ENCODE results near the gene APOM.
A peak's percentile ranks its signal among the peaks of the same experiment; 100 is the strongest.

APOM gene

DNA sequence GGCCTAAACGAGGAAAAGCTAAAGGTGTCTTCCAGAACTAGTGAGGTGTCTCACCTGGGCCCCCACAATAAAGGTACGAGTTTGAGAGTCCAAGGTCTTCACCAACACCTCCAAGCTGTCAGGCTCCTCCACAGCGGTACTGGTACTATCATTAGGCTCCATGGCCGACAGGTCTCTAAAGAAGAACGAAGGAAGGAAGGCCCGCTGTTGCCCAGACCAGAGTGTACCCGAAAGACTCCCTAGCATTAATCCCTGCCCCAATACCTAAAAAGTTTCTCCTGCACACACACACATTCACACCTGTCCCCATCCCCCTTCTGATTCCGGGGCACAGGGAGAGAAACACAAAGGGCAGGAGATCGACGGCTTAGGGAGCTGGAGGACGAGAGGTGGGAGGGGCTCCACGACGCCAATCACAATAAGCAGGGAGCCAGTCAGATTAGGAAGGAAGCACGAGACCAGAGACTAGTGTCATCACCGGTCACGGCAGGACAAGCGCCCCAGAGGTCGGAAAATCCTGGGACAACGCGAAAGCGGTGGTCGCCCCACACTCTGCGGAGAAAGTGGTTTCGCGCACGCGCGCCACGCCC, 4.0 kb upstream of the APOM start:
- no peak for DNase-seq
- H3K9me3 Mint-ChIP-seq, result no peaks in the 10 kb centered on the region
- peak overlapping the region; percentile 99 for H3K4me3 Mint-ChIP-seq
- H3K36me3 Mint-ChIP-seq (ENCODE audit: low read depth), result peaks cover 56% of the 10 kb centered on the region
- H3K27me3 Mint-ChIP-seq (ENCODE audit: low read depth, poor library complexity), result peaks cover 4% of the 10 kb centered on the region
- H3K4me1 Mint-ChIP-seq, result peaks cover 58% of the 10 kb centered on the region
- H3K27ac Mint-ChIP-seq, result peak overlapping the region; percentile 100
- TF ChIP-seq, protein P1, sequence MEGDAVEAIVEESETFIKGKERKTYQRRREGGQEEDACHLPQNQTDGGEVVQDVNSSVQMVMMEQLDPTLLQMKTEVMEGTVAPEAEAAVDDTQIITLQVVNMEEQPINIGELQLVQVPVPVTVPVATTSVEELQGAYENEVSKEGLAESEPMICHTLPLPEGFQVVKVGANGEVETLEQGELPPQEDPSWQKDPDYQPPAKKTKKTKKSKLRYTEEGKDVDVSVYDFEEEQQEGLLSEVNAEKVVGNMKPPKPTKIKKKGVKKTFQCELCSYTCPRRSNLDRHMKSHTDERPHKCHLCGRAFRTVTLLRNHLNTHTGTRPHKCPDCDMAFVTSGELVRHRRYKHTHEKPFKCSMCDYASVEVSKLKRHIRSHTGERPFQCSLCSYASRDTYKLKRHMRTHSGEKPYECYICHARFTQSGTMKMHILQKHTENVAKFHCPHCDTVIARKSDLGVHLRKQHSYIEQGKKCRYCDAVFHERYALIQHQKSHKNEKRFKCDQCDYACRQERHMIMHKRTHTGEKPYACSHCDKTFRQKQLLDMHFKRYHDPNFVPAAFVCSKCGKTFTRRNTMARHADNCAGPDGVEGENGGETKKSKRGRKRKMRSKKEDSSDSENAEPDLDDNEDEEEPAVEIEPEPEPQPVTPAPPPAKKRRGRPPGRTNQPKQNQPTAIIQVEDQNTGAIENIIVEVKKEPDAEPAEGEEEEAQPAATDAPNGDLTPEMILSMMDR (IDR thresholded peaks at IDR 0.05), result no peak

DNA sequence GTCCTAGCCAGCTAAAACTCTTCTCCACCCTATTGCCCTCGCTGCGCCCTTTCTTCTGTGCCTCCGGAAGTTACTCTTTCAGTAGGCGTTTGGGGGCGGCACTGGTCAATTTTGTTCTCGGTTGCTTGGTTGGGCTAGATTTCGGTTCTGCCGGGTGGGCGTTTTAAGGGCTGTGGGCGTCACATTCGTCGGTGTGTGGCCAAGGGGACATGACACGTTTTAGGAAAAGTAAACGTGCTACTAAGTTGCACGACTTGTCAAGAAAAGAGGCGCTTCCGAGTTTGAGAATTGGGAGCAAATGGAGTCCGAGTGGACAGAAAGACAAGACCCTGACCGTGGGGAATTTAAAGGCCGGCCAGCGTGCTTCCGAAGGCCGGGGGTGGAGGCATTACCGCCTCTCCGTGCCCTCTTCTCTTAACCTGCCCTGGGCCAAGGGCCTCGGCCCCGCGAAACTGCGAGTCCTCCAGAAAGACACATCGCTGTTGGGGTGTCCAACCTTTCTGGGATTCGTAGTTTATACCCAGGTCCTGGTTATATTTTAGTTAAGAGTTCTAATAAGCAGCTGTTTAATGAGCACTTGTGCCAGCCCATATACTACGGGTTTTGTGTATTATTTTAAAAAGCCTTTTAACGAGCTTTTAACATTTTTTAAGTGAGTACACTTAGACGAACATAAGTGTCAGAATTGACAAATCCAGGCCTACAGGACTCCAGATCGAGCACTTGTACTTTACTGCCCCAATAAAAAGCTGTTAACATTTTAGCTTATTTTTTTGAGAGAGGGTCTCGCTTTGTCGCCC, 2.6 kb upstream of the APOM start:
- Mint-ChIP-seq H3K36me3 (ENCODE audit: low read depth) (peaks cover 55% of the 10 kb centered on the region), H3K4me1 (peaks cover 69% of the 10 kb centered on the region), H3K27me3 (ENCODE audit: low read depth, poor library complexity) (peaks cover 4% of the 10 kb centered on the region), H3K4me3 (peak overlapping the region; percentile 99), H3K9me3 (no peaks in the 10 kb centered on the region), H3K27ac (peak overlapping the region; percentile 100)
- TF ChIP-seq, protein P1 (IDR thresholded peaks at IDR 0.05), result no peak
- DNase-seq, result peak; percentile 80

DNA sequence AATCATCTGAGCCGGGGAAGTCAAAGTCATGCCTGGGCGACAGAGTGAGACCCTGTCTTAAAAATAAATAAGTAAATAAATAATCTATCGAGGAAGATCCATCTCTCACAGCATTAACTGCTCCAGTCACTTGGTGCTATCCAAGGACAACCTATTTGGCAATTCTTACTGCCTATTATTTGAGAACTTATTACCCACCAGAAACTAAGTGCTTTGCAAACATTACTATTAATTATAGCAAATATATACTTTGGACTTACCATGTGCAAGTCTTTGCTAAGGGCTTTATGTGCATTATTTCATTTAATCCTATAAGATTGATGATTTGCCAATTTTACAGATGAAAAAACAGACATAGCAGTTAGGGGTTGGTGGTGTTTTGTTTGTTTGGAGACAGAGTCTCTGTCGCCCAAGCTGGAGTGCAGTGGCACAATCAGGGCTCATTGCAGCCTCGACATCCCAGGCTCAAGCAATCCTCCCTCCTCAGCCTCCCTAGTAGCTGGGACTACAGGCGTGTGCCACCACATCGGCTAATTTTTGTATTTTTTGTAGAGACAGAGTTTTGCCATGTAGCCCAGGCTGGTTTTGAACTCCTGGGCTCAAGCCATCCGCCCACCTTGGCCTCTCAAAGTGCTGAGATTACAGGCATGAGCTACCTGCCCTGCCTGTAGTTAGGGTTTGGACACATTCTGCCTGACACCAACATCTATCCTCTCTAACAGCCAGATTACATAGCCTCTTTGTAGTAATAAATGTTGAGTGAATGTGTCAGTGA, 933 bp upstream of the APOM start:
- Mint-ChIP-seq H3K27me3 (ENCODE audit: low read depth, poor library complexity) (peaks cover 4% of the 10 kb centered on the region), H3K9me3 (no peaks in the 10 kb centered on the region), H3K4me1 (peaks cover 75% of the 10 kb centered on the region), H3K36me3 (ENCODE audit: low read depth) (peaks cover 39% of the 10 kb centered on the region), H3K27ac (no peak overlapping the region), H3K4me3 (peak overlapping the region; percentile 23)
- TF ChIP-seq, protein P1 (IDR thresholded peaks at IDR 0.05), result no peak
- no peak for DNase-seq

DNA sequence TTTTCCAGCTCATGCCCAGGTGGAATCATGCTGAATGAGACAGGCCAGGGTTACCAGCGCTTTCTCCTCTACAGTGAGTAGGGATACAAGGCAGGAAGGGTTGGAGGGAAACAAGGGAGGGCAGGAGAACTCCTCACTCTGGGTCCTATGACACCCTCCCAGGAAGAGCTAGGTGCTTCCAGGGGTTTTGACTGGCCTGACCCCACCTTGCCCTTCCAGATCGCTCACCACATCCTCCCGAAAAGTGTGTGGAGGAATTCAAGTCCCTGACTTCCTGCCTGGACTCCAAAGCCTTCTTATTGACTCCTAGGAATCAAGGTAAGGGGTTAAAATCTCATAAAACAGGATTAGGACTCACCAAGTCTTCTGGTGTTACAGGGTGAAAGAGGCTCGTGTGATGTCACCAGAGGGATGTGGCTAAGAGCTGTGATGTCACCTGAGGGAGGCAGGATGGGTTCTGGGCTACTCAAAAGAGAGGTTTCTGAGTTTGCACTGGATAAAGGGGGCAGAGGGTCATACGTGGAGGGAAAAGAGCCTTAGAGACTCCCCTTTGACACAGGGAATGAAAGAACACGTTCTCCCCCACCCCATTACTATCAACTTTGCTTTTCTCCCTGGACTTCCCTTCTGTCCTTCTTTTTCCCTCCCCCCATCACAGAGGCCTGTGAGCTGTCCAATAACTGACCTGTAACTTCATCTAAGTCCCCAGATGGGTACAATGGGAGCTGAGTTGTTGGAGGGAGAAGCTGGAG, 1.9 kb downstream of the APOM start:
- Mint-ChIP-seq H3K27ac (peak overlapping the region; percentile 68), H3K4me3 (peak overlapping the region; percentile 86), H3K4me1 (peaks cover 79% of the 10 kb centered on the region), H3K27me3 (ENCODE audit: low read depth, poor library complexity) (no peaks in the 10 kb centered on the region), H3K36me3 (ENCODE audit: low read depth) (peaks cover 32% of the 10 kb centered on the region), H3K9me3 (no peaks in the 10 kb centered on the region)
- TF ChIP-seq, protein P1 (IDR thresholded peaks at IDR 0.05), result no peak
- DNase-seq, result no peak

DNA sequence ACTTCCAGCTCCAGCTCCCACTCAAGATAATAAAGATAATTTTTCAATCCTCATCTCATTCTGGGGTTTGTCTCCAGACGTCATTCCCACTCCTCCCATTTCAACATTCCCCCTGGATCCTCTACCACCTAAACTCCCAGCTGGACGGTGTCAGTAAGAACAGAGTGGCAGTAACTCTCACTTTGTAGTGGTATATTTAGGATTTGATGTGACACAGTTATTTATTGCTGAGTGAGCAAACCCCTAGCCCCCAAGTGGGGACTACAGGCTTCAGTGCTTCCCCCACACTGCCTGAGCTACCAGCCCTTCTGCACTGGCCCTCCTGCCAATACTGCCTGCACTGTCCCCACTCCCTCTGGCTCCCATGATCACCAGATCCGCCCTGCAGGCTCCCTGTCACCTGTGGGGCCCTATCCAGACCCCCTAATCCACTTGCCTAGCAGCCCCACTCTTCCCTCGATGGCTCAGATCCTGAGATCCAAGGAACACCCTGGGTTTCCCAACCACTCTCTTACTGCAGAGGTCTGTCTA, 2.5 kb downstream of the APOM start:
- peak overlapping the region; percentile 86 for H3K4me3 Mint-ChIP-seq
- H3K36me3 Mint-ChIP-seq (ENCODE audit: low read depth), result peaks cover 34% of the 10 kb centered on the region
- TF ChIP-seq, protein P1 (IDR thresholded peaks at IDR 0.05), result no peak
- H3K4me1 Mint-ChIP-seq, result peaks cover 77% of the 10 kb centered on the region
- H3K27ac Mint-ChIP-seq, result peak overlapping the region; percentile 68
- H3K27me3 Mint-ChIP-seq (ENCODE audit: low read depth, poor library complexity), result no peaks in the 10 kb centered on the region
- DNase-seq, result no peak
- H3K9me3 Mint-ChIP-seq, result no peaks in the 10 kb centered on the region

All from nephron progenitor cell (in vitro differentiated cells).